Measurements from ENCODE around the gene ABLIM3.
"Not testable (repeated sequence)": the region's sequence is repeated elsewhere in the genome, so short reads cannot be mapped to it uniquely, and the experiment has no call there.

Gene ABLIM3

GRCh38 chr5:149157330-149157729 is 16.0 kb downstream of the ABLIM3 start:
- no peak for DNase-seq (ENCODE audit: low read depth)

GRCh38 chr5:149160291-149160787 is 19.0 kb downstream of the ABLIM3 start:
- no peak for DNase-seq (ENCODE audit: low read depth)

- no peak for DNase-seq (ENCODE audit: low read depth)
Observed at GRCh38 chr5:149161026-149161687, 19.9 kb downstream of the ABLIM3 start.

- no peak for DNase-seq (ENCODE audit: low read depth)
Observed at GRCh38 chr5:149161850-149162249, 20.6 kb downstream of the ABLIM3 start.

- DNase-seq (ENCODE audit: low read depth): no peak
Observed at GRCh38 chr5:149162401-149163084, 21.2 kb downstream of the ABLIM3 start.

GRCh38 chr5:149164731-149165130 is 23.4 kb downstream of the ABLIM3 start:
- DNase-seq (ENCODE audit: low read depth): no peak

- DNase-seq (ENCODE audit: low read depth): no peak
Observed at GRCh38 chr5:149166128-149166527, 24.8 kb downstream of the ABLIM3 start.

GRCh38 chr5:149166591-149167100 is 25.4 kb downstream of the ABLIM3 start:
- DNase-seq (ENCODE audit: low read depth): no peak

- DNase-seq (ENCODE audit: low read depth): no peak
Observed at GRCh38 chr5:149168276-149168906, 27.1 kb downstream of the ABLIM3 start.

- DNase-seq (ENCODE audit: low read depth): no peak
Observed at GRCh38 chr5:149170299-149170698, 29.0 kb downstream of the ABLIM3 start.

- peak; percentile 58 for DNase-seq (ENCODE audit: low read depth)
Observed at GRCh38 chr5:149172261-149172660, 31.0 kb downstream of the ABLIM3 start.

GRCh38 chr5:149172709-149173505 is 31.6 kb downstream of the ABLIM3 start:
- DNase-seq (ENCODE audit: low read depth): no peak

GRCh38 chr5:149174847-149175234 is 33.5 kb downstream of the ABLIM3 start:
- no peak for DNase-seq (ENCODE audit: low read depth)

GRCh38 chr5:149175346-149176105 is 34.2 kb downstream of the ABLIM3 start:
- DNase-seq (ENCODE audit: low read depth): no peak

GRCh38 chr5:149177339-149177843 is 36.1 kb downstream of the ABLIM3 start:
- DNase-seq (ENCODE audit: low read depth): no peak

- DNase-seq (ENCODE audit: low read depth): no peak
Observed at GRCh38 chr5:149177911-149178565, 36.7 kb downstream of the ABLIM3 start.

GRCh38 chr5:149181732-149182131 is 40.4 kb downstream of the ABLIM3 start:
- no peak for DNase-seq (ENCODE audit: low read depth)

GRCh38 chr5:149182241-149182640 is 40.9 kb downstream of the ABLIM3 start:
- DNase-seq (ENCODE audit: low read depth): no peak

- no peak for DNase-seq (ENCODE audit: low read depth)
Observed at GRCh38 chr5:149185067-149185466, 43.8 kb downstream of the ABLIM3 start.

- no peak for DNase-seq (ENCODE audit: low read depth)
Observed at GRCh38 chr5:149186506-149186905, 45.2 kb downstream of the ABLIM3 start.

- not testable (repeated sequence) for DNase-seq (ENCODE audit: low read depth)
Observed at GRCh38 chr5:149187617-149188016, 46.3 kb downstream of the ABLIM3 start.

Measured in GM04504 (cell line).